Lung (tissue), 12 donors: ENCODE data around the gene RBM10. TPM values are rescaled to one million over a fixed set of nuclear protein-coding genes. Genes with fewer than 3 reads are reported as not detected.
A peak's percentile ranks its signal among the peaks of the same experiment; 100 is the strongest.

Source experiments
- ATAC-seq: fragments of 200-7000 bp; cut with Tn5 transposase; one replicate; pipeline ENCODE4 v1.9.1; 2020; ENCODE audit warnings: moderate number of reproducible peaks; ENCODE audit not compliant: insufficient read depth, low FRiP score
- DNase-seq, 3 donors: peaks; one replicate each; pipeline ENCODE4 v3.0.0-alpha.2; 2013 to 2017
- H3K27ac ChIP-seq, 2 donors: one replicate each; pipeline ENCODE4 v1.5.1; 2013; ENCODE audit warnings: mild to moderate bottlenecking in 2 of 2, moderate library complexity in 2 of 2, control low read depth in 1 of 2, inconsistent platforms in 1 of 2, low read depth in 1 of 2, low read length in 1 of 2
- H3K27me3 ChIP-seq, 3 donors: one replicate each; pipeline ENCODE4 v1.5.1; 2013; ENCODE audit warnings: low read length in 2 of 3; ENCODE audit not compliant: control insufficient read depth in 3 of 3, insufficient read depth in 3 of 3
- H3K36me3 ChIP-seq, 4 donors: one replicate each; pipeline ENCODE4 v1.5.1; 2013; ENCODE audit warnings: low read length in 4 of 4, mild to moderate bottlenecking in 1 of 4, moderate library complexity in 1 of 4; ENCODE audit not compliant: control insufficient read depth in 4 of 4, insufficient read depth in 4 of 4
- H3K4me1 ChIP-seq, 5 donors: one replicate each; pipeline ENCODE4 v1.5.1; 2013; ENCODE audit warnings: low read length in 5 of 5, mild to moderate bottlenecking in 2 of 5, moderate library complexity in 1 of 5; ENCODE audit not compliant: control insufficient read depth in 5 of 5, insufficient read depth in 5 of 5
- H3K4me3 ChIP-seq: one replicate; pipeline ENCODE4 v1.5.1; 2013; ENCODE audit warnings: mild to moderate bottlenecking, control low read depth, moderate library complexity
- H3K9ac ChIP-seq, 2 donors: one replicate each; pipeline ENCODE4 v1.5.1; 2013; ENCODE audit warnings: low read length in 2 of 2, control low read depth in 1 of 2; ENCODE audit not compliant: insufficient read depth in 1 of 2
- H3K9me3 ChIP-seq, 4 donors: one replicate each; pipeline ENCODE4 v1.5.1; 2013; ENCODE audit warnings: low read length in 3 of 4, mild to moderate bottlenecking in 1 of 4, moderate library complexity in 1 of 4; ENCODE audit not compliant: control insufficient read depth in 4 of 4, insufficient read depth in 3 of 4
- WGBS, 2 donors: extraction: QIAGEN DNeasy Blood & Tissue Kit; methylation state at CpG; one replicate each; pipeline ENCODE4 v1.1.7; 2013; 5-methylcytosine and 5-hydroxymethylcytosine counted together
- polyA plus RNA-seq, 2 donors: library from polyadenylated mRNA; stranded (reverse); fragments of 200-250 nt; gene quantifications; one replicate each; pipeline ENCODE4 v1.2.1, GENCODE V29; 2013
- total RNA-seq, 2 donors: library from RNA; depleted of rRNA in 1 of 2; stranded (reverse); fragments of >200 nt in 1 of 2; gene quantifications; one replicate each; pipeline ENCODE4 v1.2.1, GENCODE V29; 2014 to 2021
- TF ChIP-seq, protein P1 (sequence below): IDR thresholded peaks from 2 replicates; pipeline ENCODE4 v1.5.1; 2012; ENCODE audit warnings: mild to moderate bottlenecking; ENCODE audit errors: control extremely low read depth, extremely low read depth
- donor health status: control.
- donor health status: control.
- donor health status: Bipolar disorder and iron deficiency.
- donor health status: healthy.
- donor health status: DM: yes; HTN: yes; CAD: no.

Gene RBM10
- total and polyA plus RNA-seq, 4 donors: 22.2 to 38.6 (median 30.5) TPM

DNA sequence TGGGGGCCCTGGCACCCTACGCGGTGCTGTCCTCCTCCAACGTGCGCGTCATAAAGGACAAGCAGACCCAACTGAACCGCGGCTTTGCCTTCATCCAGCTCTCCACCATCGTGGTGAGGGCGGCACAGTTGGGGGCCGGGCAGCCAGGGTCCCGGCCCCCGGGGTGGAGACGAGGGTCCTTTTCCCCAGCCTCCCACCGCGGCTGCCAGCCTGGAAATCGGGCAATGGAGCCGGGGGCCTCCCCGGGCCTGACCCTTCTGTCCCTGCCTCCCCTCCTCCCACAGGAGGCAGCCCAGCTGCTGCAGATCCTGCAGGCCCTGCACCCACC lies 34.9 kb downstream of the RBM10 start:
- ATAC-seq (no peak), DNase-seq (no peak)
- no peaks in the 10 kb centered on the region for H3K4me1 ChIP-seq
- peak overlapping the region in 1 of 2 donors; percentile 4 for H3K27ac ChIP-seq
- H3K9me3 ChIP-seq: peaks cover 0 to 2% (median 0%) of the 10 kb centered on the region in 4 donors
- 89 to 97% methylated on average over 11 to 18 of the region's 18 CpGs for WGBS, 2 donors
- peaks cover 0 to 39% (median 6%) of the 10 kb centered on the region in 3 donors for H3K27me3 ChIP-seq
- no peak overlapping the region for H3K9ac ChIP-seq
- H3K36me3 ChIP-seq: peaks cover 0 to 38% (median 12%) of the 10 kb centered on the region in 4 donors
- H3K4me3 ChIP-seq: no peak overlapping the region
- TF ChIP-seq, protein P1, sequence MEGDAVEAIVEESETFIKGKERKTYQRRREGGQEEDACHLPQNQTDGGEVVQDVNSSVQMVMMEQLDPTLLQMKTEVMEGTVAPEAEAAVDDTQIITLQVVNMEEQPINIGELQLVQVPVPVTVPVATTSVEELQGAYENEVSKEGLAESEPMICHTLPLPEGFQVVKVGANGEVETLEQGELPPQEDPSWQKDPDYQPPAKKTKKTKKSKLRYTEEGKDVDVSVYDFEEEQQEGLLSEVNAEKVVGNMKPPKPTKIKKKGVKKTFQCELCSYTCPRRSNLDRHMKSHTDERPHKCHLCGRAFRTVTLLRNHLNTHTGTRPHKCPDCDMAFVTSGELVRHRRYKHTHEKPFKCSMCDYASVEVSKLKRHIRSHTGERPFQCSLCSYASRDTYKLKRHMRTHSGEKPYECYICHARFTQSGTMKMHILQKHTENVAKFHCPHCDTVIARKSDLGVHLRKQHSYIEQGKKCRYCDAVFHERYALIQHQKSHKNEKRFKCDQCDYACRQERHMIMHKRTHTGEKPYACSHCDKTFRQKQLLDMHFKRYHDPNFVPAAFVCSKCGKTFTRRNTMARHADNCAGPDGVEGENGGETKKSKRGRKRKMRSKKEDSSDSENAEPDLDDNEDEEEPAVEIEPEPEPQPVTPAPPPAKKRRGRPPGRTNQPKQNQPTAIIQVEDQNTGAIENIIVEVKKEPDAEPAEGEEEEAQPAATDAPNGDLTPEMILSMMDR: no peak

DNA sequence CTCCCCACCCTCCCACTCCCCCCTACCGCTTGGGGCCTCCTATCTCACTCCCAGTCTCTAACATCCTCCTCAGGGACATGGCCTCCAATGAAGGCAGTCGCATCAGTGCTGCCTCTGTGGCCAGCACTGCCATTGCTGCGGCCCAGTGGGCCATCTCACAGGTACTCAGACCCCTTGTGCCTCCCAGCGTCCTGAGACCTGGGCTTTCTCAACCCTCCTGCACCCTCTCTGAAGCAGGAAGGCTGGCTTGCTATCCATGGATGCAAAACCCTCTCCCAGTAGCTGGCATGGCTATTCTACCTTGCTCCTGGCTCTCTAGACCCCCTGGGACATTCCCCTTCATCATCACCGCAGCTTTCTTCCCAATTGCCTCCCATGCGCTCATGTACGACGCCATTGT lies 35.3 kb downstream of the RBM10 start:
- H3K27me3 ChIP-seq: peaks cover 0 to 39% (median 6%) of the 10 kb centered on the region in 3 donors
- TF ChIP-seq, protein P1: no peak
- peaks cover 0 to 42% (median 10%) of the 10 kb centered on the region in 4 donors for H3K36me3 ChIP-seq

DNA sequence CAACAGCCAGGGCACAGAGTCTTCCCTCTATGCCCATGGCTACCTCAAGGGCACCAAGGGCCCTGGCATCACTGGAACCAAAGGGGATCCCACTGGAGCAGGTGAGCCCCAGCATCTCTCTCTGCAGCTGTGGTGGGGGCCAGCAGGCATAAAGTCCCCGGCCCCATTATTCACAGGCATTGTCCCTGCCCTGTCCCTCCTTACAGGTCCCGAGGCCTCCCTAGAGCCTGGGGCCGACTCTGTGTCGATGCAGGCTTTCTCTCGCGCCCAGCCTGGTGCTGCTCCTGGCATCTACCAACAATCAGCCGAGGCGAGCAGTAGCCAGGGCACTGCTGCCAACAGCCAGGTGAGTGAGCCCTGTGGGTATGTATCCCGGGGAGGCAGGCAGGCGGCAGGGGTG lies 36.3 kb downstream of the RBM10 start:
- TF ChIP-seq, protein P1: no peak
- H3K27ac ChIP-seq: no peak overlapping the region
- WGBS, 2 donors: 93 to 100% methylated on average over 7 to 10 of the region's 10 CpGs
- no peak for ATAC-seq
- H3K9me3 ChIP-seq: peaks cover 0 to under 1% (median 0%) of the 10 kb centered on the region in 4 donors
- no peak for DNase-seq
- no peak overlapping the region for H3K9ac ChIP-seq
- peaks cover 0 to 39% (median 6%) of the 10 kb centered on the region in 3 donors for H3K27me3 ChIP-seq
- H3K4me1 ChIP-seq: no peaks in the 10 kb centered on the region
- H3K4me3 ChIP-seq: no peak overlapping the region
- peaks cover 0 to 43% (median 7%) of the 10 kb centered on the region in 4 donors for H3K36me3 ChIP-seq

More for the DNA sequence above, 35.3 kb downstream of the RBM10 start:
- Histone ChIP-seq H3K27ac (no peak overlapping the region), H3K4me3 (no peak overlapping the region), H3K9me3 (peaks cover 0 to 2% (median 0%) of the 10 kb centered on the region in 4 donors), H3K4me1 (no peaks in the 10 kb centered on the region), H3K9ac (no peak overlapping the region)
- DNase-seq (no peak), ATAC-seq (no peak)
- 86 to 97% methylated on average over 8 of the region's 8 CpGs for WGBS, 2 donors
